IMR-90 (cell line): ENCODE results near the gene KRTAP9-9. TPM values are rescaled to one million over a fixed set of nuclear protein-coding genes. Genes with fewer than 3 reads are reported as not detected.

Source experiments
- ATAC-seq: fragments of 200-7000 bp; cut with Tn5 transposase; 2 replicates; pipeline ENCODE4 v1.9.1; 2020; ENCODE audit warnings: low read depth, mild to moderate bottlenecking, moderate library complexity
- BruUV-seq: library from RNA; stranded (reverse); fragments of 400-500 nt; replicated peaks from 2 replicates; lab custom pipeline; 2021; lab: Mats Ljungman, UMichigan
- CTCF ChIA-PET: fragments of 300-600 bp; formaldehyde crosslinking; extraction: SDS; loops from one replicate; lab custom pipeline; 2021; ENCODE audit warnings: antibody characterized with exemption; lab: Yijun Ruan, JAX
- POLR2A ChIA-PET: fragments of 300-600 bp; sonication (Branson Sonifier 250); formaldehyde crosslinking; loops from one replicate; lab custom pipeline; 2022; ENCODE audit warnings: antibody characterized with exemption; ENCODE audit not compliant: unreplicated experiment; lab: Charles Lee
- DNase-seq: peaks from one replicate; pipeline ENCODE4 v3.0.0; 2013
- H2AFZ ChIP-seq: replicated peaks from 2 replicates; pipeline ENCODE3; 2013; ENCODE audit warnings: low read length, mild to moderate bottlenecking; ENCODE audit not compliant: poor library complexity
- H2AK5ac ChIP-seq: 2 replicates; pipeline ENCODE4 v1.6.1; 2013; ENCODE audit warnings: low read depth, low read length, inconsistent platforms
- H2AK9ac ChIP-seq: replicated peaks from 2 replicates; pipeline ENCODE3; 2013; ENCODE audit warnings: mild to moderate bottlenecking, low read depth, low read length, moderate library complexity; ENCODE audit not compliant: poor library complexity
- H2BK120ac ChIP-seq: 2 replicates; pipeline ENCODE4 v1.6.1; 2013; ENCODE audit warnings: low read depth, low read length, inconsistent platforms
- H2BK15ac ChIP-seq: 3 replicates; pipeline ENCODE4 v1.6.1; 2013; ENCODE audit warnings: low read depth, low read length, inconsistent platforms
- H2BK20ac ChIP-seq: 2 replicates; pipeline ENCODE4 v1.6.1; 2013; ENCODE audit warnings: low read depth, mild to moderate bottlenecking, inconsistent platforms, low read length, moderate library complexity
- H2BK5ac ChIP-seq: 2 replicates; pipeline ENCODE4 v1.6.1; 2013; ENCODE audit warnings: mild to moderate bottlenecking, low read depth, low read length, inconsistent platforms; ENCODE audit not compliant: poor library complexity, severe bottlenecking
- H3K14ac ChIP-seq: replicated peaks from 2 replicates; pipeline ENCODE4 v1.6.1; 2013; ENCODE audit warnings: low read depth, low read length, inconsistent platforms
- H3K18ac ChIP-seq: 2 replicates; pipeline ENCODE4 v1.6.1; 2013; ENCODE audit warnings: low read depth, low read length, control low read depth
- H3K23ac ChIP-seq: 2 replicates; pipeline ENCODE4 v1.6.1; 2013; ENCODE audit warnings: low read depth, low read length, inconsistent platforms
- H3K27ac ChIP-seq: 2 replicates; pipeline ENCODE4 v1.5.1; 2013; ENCODE audit warnings: mild to moderate bottlenecking, control low read depth, low read length; ENCODE audit not compliant: insufficient read depth
- H3K27me3 ChIP-seq: 2 replicates; pipeline ENCODE4 v1.6.1; 2013; ENCODE audit warnings: low read length; ENCODE audit not compliant: control insufficient read depth, insufficient read depth
- H3K36me3 ChIP-seq: 2 replicates; pipeline ENCODE4 v1.6.1; 2013; ENCODE audit warnings: low read length, mixed read lengths; ENCODE audit not compliant: control insufficient read depth, insufficient read depth
- H3K4ac ChIP-seq: 2 replicates; pipeline ENCODE4 v1.6.1; 2013; ENCODE audit warnings: low read depth, low read length, inconsistent platforms
- H3K4me1 ChIP-seq: 2 replicates; pipeline ENCODE4 v1.6.1; 2013; ENCODE audit warnings: low read length, mixed read lengths; ENCODE audit not compliant: control insufficient read depth, insufficient read depth
- H3K4me2 ChIP-seq: 2 replicates; pipeline ENCODE4 v1.6.1; 2013; ENCODE audit warnings: low read depth, mild to moderate bottlenecking, control low read depth, low read length, moderate library complexity
- H3K4me3 ChIP-seq: 2 replicates; pipeline ENCODE4 v1.5.1; 2013; ENCODE audit warnings: low read depth, mild to moderate bottlenecking, control low read depth, low read length, moderate library complexity; ENCODE audit not compliant: insufficient read depth
- H3K56ac ChIP-seq: 2 replicates; pipeline ENCODE4 v1.6.1; 2013; ENCODE audit warnings: low read length, inconsistent platforms; ENCODE audit not compliant: insufficient read depth; ENCODE audit errors: extremely low read depth
- H3K79me1 ChIP-seq, 2 experiments: 2 replicates each; pipeline ENCODE4 v1.6.1; 2013; ENCODE audit warnings: low read length in 2 of 2, inconsistent platforms in 1 of 2, low read depth in 1 of 2
- H3K9ac ChIP-seq: 2 replicates; pipeline ENCODE4 v1.6.1; 2013; ENCODE audit warnings: low read depth, low read length, control low read depth
- H3K9me1 ChIP-seq: 2 replicates; pipeline ENCODE4 v1.6.1; 2013; ENCODE audit warnings: low read length, inconsistent platforms; ENCODE audit not compliant: insufficient read depth
- H3K9me3 ChIP-seq: 2 replicates; pipeline ENCODE4 v1.6.1; 2013; ENCODE audit warnings: low read length; ENCODE audit not compliant: control insufficient read depth, insufficient read depth
- H4K20me1 ChIP-seq: 2 replicates; pipeline ENCODE4 v1.6.1; 2013; ENCODE audit warnings: low read length, inconsistent platforms; ENCODE audit not compliant: insufficient read depth
- H4K5ac ChIP-seq: 2 replicates; pipeline ENCODE4 v1.6.1; 2013; ENCODE audit warnings: mild to moderate bottlenecking, low read depth, low read length, control low read depth
- H4K8ac ChIP-seq, 2 experiments: 2 replicates each; pipeline ENCODE4 v1.6.1; 2013; ENCODE audit warnings: low read depth in 2 of 2, low read length in 2 of 2, control low read depth in 1 of 2, inconsistent platforms in 1 of 2
- H4K91ac ChIP-seq: 2 replicates; pipeline ENCODE4 v1.6.1; 2013; ENCODE audit warnings: low read depth, low read length, inconsistent platforms; ENCODE audit not compliant: insufficient read depth
- CEBPB ChIP-seq: IDR thresholded peaks from 2 replicates; pipeline ENCODE4 v1.6.1; 2012; ENCODE audit warnings: low read depth, low read length, improper control_type of control experiment
- WGBS, 2 experiments: methylation state at CpG; one replicate each; pipeline versions ENCODE4 v1.1.5 to v1.1.7; 2013; ENCODE audit warnings: missing lambda C conversion rate in 2 of 2; ENCODE audit not compliant: insufficient read length in 1 of 2; ENCODE audit errors: extremely low coverage in 2 of 2; 5-methylcytosine and 5-hydroxymethylcytosine counted together
- dilution Hi-C: fragments of 300-500 bp; cut with HindIII; formaldehyde crosslinking; loops from one replicate; pipeline ENCODE4 v1.14.3; 2018; ENCODE audit warnings: low sequenced_read_pairs; ENCODE audit not compliant: unreplicated experiment
- in situ Hi-C: fragments of 300-500 bp; cut with MboI; formaldehyde crosslinking; loops from 3 replicates; pipeline ENCODE4 v1.14.3; 2019; ENCODE audit warnings: low sequenced_read_pairs, inconsistent platforms, mixed read lengths
- intact Hi-C: fragments of 100-400 bp; cut with micrococcal nuclease; formaldehyde crosslinking; loops from 2 replicates; pipeline ENCODE4 v1.10.0; 2022
- polyA plus RNA-seq, 3 experiments: library from polyadenylated mRNA; depleted of rRNA; stranded (reverse); fragments of >200 nt; gene quantifications; 2 replicates each; pipeline ENCODE4 v1.2.3, GENCODE V29; 2012; ENCODE audit warnings: low replicate concordance in 1 of 3
- total RNA-seq: library from RNA; depleted of rRNA; stranded (reverse); fragments of >200 nt; gene quantifications from 2 replicates; pipeline ENCODE4 v1.2.3, GENCODE V29; 2012

KRTAP9-9 gene
- total and polyA plus RNA-seq, 2 of the 4 experiments (the other 2 are of a cell fraction): not detected

GRCh38 chr17:41294016-41294415 is 38.8 kb downstream of the KRTAP9-9 start:
- Histone ChIP-seq H2AK5ac (no peak overlapping the region), H3K23ac (no peak overlapping the region), H3K4me2 (no peak overlapping the region), H3K79me1 (no peaks in the 10 kb centered on the region), H2BK120ac (no peak overlapping the region), H3K9me1 (no peaks in the 10 kb centered on the region), H4K91ac (no peak overlapping the region), H3K18ac (no peak overlapping the region), H4K20me1 (no peaks in the 10 kb centered on the region), H4K8ac (no peak overlapping the region), H2BK5ac (no peak overlapping the region), H3K4ac (no peak overlapping the region), H4K5ac (no peak overlapping the region), H2AK9ac (no peak overlapping the region), H3K9ac (no peak overlapping the region), H3K4me3 (no peak overlapping the region), H3K27me3 (no peaks in the 10 kb centered on the region; the same call in 1 of the 2 replicates), H3K9me3 (no peaks in the 10 kb centered on the region), H2AFZ (no peak overlapping the region), H3K4me1 (no peaks in the 10 kb centered on the region), H2BK15ac (no peak overlapping the region), H3K36me3 (no peaks in the 10 kb centered on the region), H3K56ac (no peak overlapping the region), H2BK20ac (no peak overlapping the region), H3K14ac (no peak overlapping the region), H3K27ac (no peak overlapping the region)
- dilution Hi-C loops (no loop called here), intact Hi-C loops (no loop called here), in situ Hi-C loops (no loop called here)
- no peak for DNase-seq
- BruUV-seq: no TSS peak
- TF ChIP-seq CEBPB: no peak
- POLR2A ChIA-PET: no interaction called here
- ATAC-seq: no peak
- 80% methylated on average over 1 of the region's 1 CpG; no CpG with 5 or more reads in 1 of the 2 experiments for WGBS, 2 experiments
- CTCF ChIA-PET: no interaction called here
